OCI-LY1 (cell line): ENCODE results near the gene MAPT.

Experiments used
- CTCF ChIP-seq: fragments of 200-600 bp; sonication (generic), shearing (Covaris generic); IDR thresholded peaks from 2 replicates; pipeline ENCODE4 v1.5.1; 2017; ENCODE audit warnings: mild to moderate bottlenecking, antibody characterized with exemption, low read length, moderate library complexity, mixed read lengths
- EZH2 ChIP-seq: fragments of 200-600 bp; sonication (generic), shearing (Covaris generic); IDR thresholded peaks from 2 replicates; pipeline ENCODE4 v1.8.0; 2017; ENCODE audit warnings: borderline replicate concordance, mixed run types, mild to moderate bottlenecking, antibody characterized with exemption, low read length, moderate library complexity, mixed read lengths

GRCh38 chr17:45904866-45905265 is 10.5 kb downstream of the MAPT start:
- TF ChIP-seq CTCF: no peak
- TF ChIP-seq EZH2: no peak
